ENCODE measurements around the gene PHLDB2. TPM values are rescaled to one million over a fixed set of nuclear protein-coding genes. Genes with fewer than 3 reads are reported as not detected.

The PHLDB2 gene
- total and polyA plus RNA-seq, 2 of the 8 experiments (the other 6 are each of a cell fraction or from before 2014, with no cell fraction given), result 5.8 to 22.6 TPM

- no peak overlapping the region for H2BK120ac ChIP-seq (replicated peaks; ENCODE audit: low read depth, low read length)
- no peak overlapping the region for H2AK5ac ChIP-seq (ENCODE audit: low read depth, low read length)
- no peak overlapping the region for H2AFZ ChIP-seq (ENCODE audit: low read length)
- no peak overlapping the region for H2BK12ac ChIP-seq (ENCODE audit: low read depth, low read length)
- POLR2A ChIA-PET (ENCODE audit: partially characterized antibody), result interaction anchor here (1.1 to 3.2 kb wide), 3 partner anchors 8 to 53 kb away, joined by 3 to 13 read pairs (median 5); partner anchors contain the start of gene TAGLN3
- H2BK20ac ChIP-seq (ENCODE audit: low read length), result no peak overlapping the region
- no peak overlapping the region for H3K4me3 ChIP-seq (ENCODE audit: extremely low read depth in 1 of 4, insufficient read depth in 2 of 4, low read depth in 3 of 4, low read length in 4 of 4)
- TF ChIP-seq NRF1 (IDR thresholded peaks at IDR 0.05; ENCODE audit: low read depth, low read length), result no peak
- H3K9me3 ChIP-seq (ENCODE audit: insufficient read depth in 2 of 2, low read depth in 1 of 2, low read length in 1 of 2), result no peaks in the 10 kb centered on the region
- H3K36me3 ChIP-seq (ENCODE audit: control insufficient read depth in 2 of 4, insufficient read depth in 4 of 4, low read length in 3 of 4), result peaks cover 0 to 3% (median 0%) of the 10 kb centered on the region in 4 experiments; a peak in 1 of 8 replicates
- no peak overlapping the region for H4K91ac ChIP-seq (replicated peaks; ENCODE audit: insufficient read length, low read length)
- FAIRE-seq (no peak), DNase-seq (ENCODE audit: low read depth in 1 of 2, low spot score in 2 of 2) (no peak)
- no peak overlapping the region for H3K27ac ChIP-seq (ENCODE audit: low read depth, low read length)
- no peak overlapping the region for H4K5ac ChIP-seq (ENCODE audit: insufficient read length, low read depth, low read length)
- H3K4me1 ChIP-seq (replicated peaks in 1 of 4; ENCODE audit: control insufficient read depth in 3 of 4, insufficient read depth in 4 of 4, low read length in 3 of 4), result no peaks in the 10 kb centered on the region
- no peak overlapping the region for H3K4me2 ChIP-seq (ENCODE audit: insufficient read depth in 1 of 2, low read depth in 2 of 2, low read length in 2 of 2)
- no peaks in the 10 kb centered on the region for H3K23me2 ChIP-seq (ENCODE audit: low read depth, low read length)
- no peak overlapping the region for H3K9ac ChIP-seq (replicated peaks in 1 of 4; ENCODE audit: extremely low read depth in 1 of 4, low read depth in 3 of 4, low read length in 3 of 4)
- H3K27me3 ChIP-seq (replicated peaks in 1 of 4; ENCODE audit: control insufficient read depth in 3 of 4, extremely low read depth in 1 of 4, insufficient read depth in 3 of 4, low read length in 3 of 4), result peaks cover 0 to 2% (median under 1%) of the 10 kb centered on the region in 4 experiments; a peak in 2 of 7 replicates
- H4K20me1 ChIP-seq (replicated peaks in 1 of 2; ENCODE audit: control insufficient read depth in 1 of 2, insufficient read depth in 2 of 2, low read length in 2 of 2), result no peaks in the 10 kb centered on the region
- H3K18ac ChIP-seq (ENCODE audit: extremely low read depth, low read length), result no peak overlapping the region
- 100% methylated on average over 1 of the region's 1 CpG; no CpG with 5 or more reads in 1 of the 2 experiments for WGBS, 2 experiments (ENCODE audit: extremely low coverage in 1 of 2, insufficient coverage in 1 of 2, insufficient read length in 1 of 2, insufficient replicate concordance in 2 of 2, low coverage in 1 of 2, low lambda C conversion rate in 2 of 2, missing lambda C conversion rate in 1 of 2)
- H3K79me2 ChIP-seq (ENCODE audit: control insufficient read depth in 1 of 2, insufficient read depth in 2 of 2, low read length in 2 of 2), result no peaks in the 10 kb centered on the region
- no peak overlapping the region for H4K8ac ChIP-seq (ENCODE audit: extremely low read depth, insufficient read depth, low read length)
- H2BK5ac ChIP-seq (ENCODE audit: low read depth, low read length), result no peak overlapping the region
- CTCF ChIA-PET (ENCODE audit: partially characterized antibody), result interaction anchor here (0.7 to 12.0 kb wide), 4 partner anchors 12 to 311 kb away, joined by 3 to 384 read pairs (median 4); partner anchors contain the start of gene TAGLN3
- H3K14ac ChIP-seq (ENCODE audit: insufficient read length), result no peak overlapping the region
- no peak overlapping the region for H3K56ac ChIP-seq (replicated peaks; ENCODE audit: insufficient read length, low read depth, low read length)
- H3K79me1 ChIP-seq (ENCODE audit: low read depth, low read length), result no peaks in the 10 kb centered on the region
- no peak overlapping the region for H3K23ac ChIP-seq (ENCODE audit: insufficient read length)
- H2BK15ac ChIP-seq (ENCODE audit: low read length), result no peak overlapping the region
- no peak overlapping the region for H3K4ac ChIP-seq (replicated peaks; ENCODE audit: insufficient read length, low read depth, low read length)
Observed at GRCh38 chr3:112007633-112008032, 148.6 kb downstream of the PHLDB2 start.

All from H1 (cell line).